ENCODE measurements around the gene LTK. TPM values are rescaled to one million over a fixed set of nuclear protein-coding genes. Genes with fewer than 3 reads are reported as not detected.

Gene LTK
- total RNA-seq, 1 experiment from 2014 or later = 10.9 TPM

DNA sequence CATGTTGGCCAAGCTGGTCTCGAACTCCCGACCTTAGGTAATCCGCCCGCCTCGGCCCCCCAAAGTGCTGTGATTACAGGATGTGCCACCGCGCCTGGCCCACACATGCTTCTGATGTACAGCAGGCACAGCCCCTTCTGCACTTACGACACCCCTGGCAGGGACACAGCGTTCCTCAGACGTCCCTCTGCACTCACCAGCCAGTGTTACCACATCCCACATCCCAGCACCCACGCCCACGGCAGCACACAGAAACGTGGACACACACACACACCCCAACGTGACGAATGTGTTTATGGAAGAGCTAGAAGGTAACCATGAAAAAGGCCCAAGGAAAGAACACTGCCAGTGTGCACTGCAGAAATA is 31.0 kb upstream of the LTK start:
- Mint-ChIP-seq H3K4me3 (ENCODE audit: unreplicated experiment) (peak overlapping the region; percentile 86), H3K27me3 (ENCODE audit: insufficient read depth, unreplicated experiment) (no peaks in the 10 kb centered on the region), H3K9me3 (ENCODE audit: unreplicated experiment) (no peaks in the 10 kb centered on the region), H3K36me3 (ENCODE audit: insufficient read depth, unreplicated experiment) (peaks cover 13% of the 10 kb centered on the region), H3K4me1 (ENCODE audit: low read depth, unreplicated experiment) (peaks cover 14% of the 10 kb centered on the region), H3K27ac (ENCODE audit: unreplicated experiment) (peak overlapping the region; percentile 88)
- Histone ChIP-seq H3K27me3 (replicated peaks; ENCODE audit: control insufficient read depth, insufficient read depth, low read length) (no peaks in the 10 kb centered on the region), H3K36me3 (ENCODE audit: control insufficient read depth, insufficient read depth, low read length) (no peaks in the 10 kb centered on the region), H3K4me1 (peaks cover 19% of the 10 kb centered on the region), H3K9me3 (no peaks in the 10 kb centered on the region), H3K4me3 (ENCODE audit: low read depth, low read length) (peak overlapping the region; percentile 15; the same call in 1 of the 2 replicates)
- ChIA-PET CTCF (interaction anchor here (0.6 to 1.1 kb wide), 2 partner anchors 24 to 78 kb away, joined by 3 to 4 read pairs; no protein-coding TSS in a partner anchor), POLR2A (interaction anchor here (1.0 to 1.1 kb wide), 3 partner anchors 24 to 77 kb away, joined by 3 to 11 read pairs (median 8); no protein-coding TSS in a partner anchor)
- intact Hi-C loops (cut with micrococcal nuclease; ENCODE audit: unreplicated experiment) = loop anchor here (1.0 kb wide), 1 partner anchor 49 kb away; no protein-coding TSS in a partner anchor
- no peak for DNase-seq
- TSS peak; percentile 67 for BruUV-seq (replicated peaks)
- TF ChIP-seq, protein P1, sequence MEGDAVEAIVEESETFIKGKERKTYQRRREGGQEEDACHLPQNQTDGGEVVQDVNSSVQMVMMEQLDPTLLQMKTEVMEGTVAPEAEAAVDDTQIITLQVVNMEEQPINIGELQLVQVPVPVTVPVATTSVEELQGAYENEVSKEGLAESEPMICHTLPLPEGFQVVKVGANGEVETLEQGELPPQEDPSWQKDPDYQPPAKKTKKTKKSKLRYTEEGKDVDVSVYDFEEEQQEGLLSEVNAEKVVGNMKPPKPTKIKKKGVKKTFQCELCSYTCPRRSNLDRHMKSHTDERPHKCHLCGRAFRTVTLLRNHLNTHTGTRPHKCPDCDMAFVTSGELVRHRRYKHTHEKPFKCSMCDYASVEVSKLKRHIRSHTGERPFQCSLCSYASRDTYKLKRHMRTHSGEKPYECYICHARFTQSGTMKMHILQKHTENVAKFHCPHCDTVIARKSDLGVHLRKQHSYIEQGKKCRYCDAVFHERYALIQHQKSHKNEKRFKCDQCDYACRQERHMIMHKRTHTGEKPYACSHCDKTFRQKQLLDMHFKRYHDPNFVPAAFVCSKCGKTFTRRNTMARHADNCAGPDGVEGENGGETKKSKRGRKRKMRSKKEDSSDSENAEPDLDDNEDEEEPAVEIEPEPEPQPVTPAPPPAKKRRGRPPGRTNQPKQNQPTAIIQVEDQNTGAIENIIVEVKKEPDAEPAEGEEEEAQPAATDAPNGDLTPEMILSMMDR (IDR thresholded peaks at IDR 0.05; ENCODE audit: insufficient read depth in 1 of 2, low read depth in 1 of 2, low read length in 1 of 2, severe bottlenecking in 1 of 2, unreplicated experiment in 1 of 2) = no peak

GRCh38 chr15:41543521-41543870 is 29.9 kb upstream of the LTK start:
- no TSS peak for BruUV-seq (replicated peaks)
- ChIA-PET CTCF (interaction anchor here (1.1 kb wide), 1 partner anchor 25 kb away, joined by 4 read pairs; no protein-coding TSS in a partner anchor), POLR2A (interaction anchor here (0.6 to 1.1 kb wide), 4 partner anchors 25 to 78 kb away, joined by 3 to 11 read pairs (median 6); no protein-coding TSS in a partner anchor)
- Histone ChIP-seq H3K9me3 (no peaks in the 10 kb centered on the region), H3K36me3 (ENCODE audit: control insufficient read depth, insufficient read depth, low read length) (no peaks in the 10 kb centered on the region), H3K4me1 (peaks cover 15% of the 10 kb centered on the region), H3K4me3 (ENCODE audit: low read depth, low read length) (peak overlapping the region; percentile 69), H3K27me3 (replicated peaks; ENCODE audit: control insufficient read depth, insufficient read depth, low read length) (no peaks in the 10 kb centered on the region)
- peak overlapping the region; percentile 86 for H3K4me3 Mint-ChIP-seq (ENCODE audit: unreplicated experiment)
- no peaks in the 10 kb centered on the region for H3K9me3 Mint-ChIP-seq (ENCODE audit: unreplicated experiment)
- intact Hi-C loops (cut with micrococcal nuclease; ENCODE audit: unreplicated experiment) = no loop called here
- H3K36me3 Mint-ChIP-seq (ENCODE audit: insufficient read depth, unreplicated experiment) = peaks cover 13% of the 10 kb centered on the region
- peaks cover 14% of the 10 kb centered on the region for H3K4me1 Mint-ChIP-seq (ENCODE audit: low read depth, unreplicated experiment)
- peak overlapping the region; percentile 88 for H3K27ac Mint-ChIP-seq (ENCODE audit: unreplicated experiment)
- TF ChIP-seq, protein P1 (IDR thresholded peaks at IDR 0.05; ENCODE audit: insufficient read depth in 1 of 2, low read depth in 1 of 2, low read length in 1 of 2, severe bottlenecking in 1 of 2, unreplicated experiment in 1 of 2) = no peak
- DNase-seq = no peak
- no peaks in the 10 kb centered on the region for H3K27me3 Mint-ChIP-seq (ENCODE audit: insufficient read depth, unreplicated experiment)

DNA sequence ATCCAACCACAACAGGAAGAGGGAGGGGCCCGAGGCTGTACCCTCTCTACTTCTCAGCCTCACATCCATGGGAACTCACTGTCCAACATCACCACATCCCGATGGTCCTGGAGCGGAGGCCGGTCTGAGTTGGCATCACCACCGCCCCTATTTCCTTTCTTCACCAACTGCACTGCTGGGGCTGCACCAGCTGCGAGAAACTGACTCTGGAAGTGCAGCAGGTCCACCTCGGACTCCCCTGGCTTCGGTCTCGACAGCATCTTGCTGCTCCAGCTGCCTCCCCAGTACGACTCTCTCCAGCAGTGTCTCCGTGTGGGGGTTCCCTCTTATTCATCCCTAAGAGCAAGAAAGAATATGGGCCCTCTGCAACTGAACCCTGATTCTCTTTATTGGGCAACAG is 23.2 kb upstream of the LTK start:
- Mint-ChIP-seq H3K27me3 (ENCODE audit: insufficient read depth, unreplicated experiment) (no peaks in the 10 kb centered on the region), H3K36me3 (ENCODE audit: insufficient read depth, unreplicated experiment) (peaks cover 50% of the 10 kb centered on the region), H3K4me3 (ENCODE audit: unreplicated experiment) (no peak overlapping the region), H3K4me1 (ENCODE audit: low read depth, unreplicated experiment) (peaks cover under 1% of the 10 kb centered on the region), H3K27ac (ENCODE audit: unreplicated experiment) (no peak overlapping the region), H3K9me3 (ENCODE audit: unreplicated experiment) (no peaks in the 10 kb centered on the region)
- intact Hi-C loops (cut with micrococcal nuclease; ENCODE audit: unreplicated experiment) = no loop called here
- no TSS peak for BruUV-seq (replicated peaks)
- TF ChIP-seq, protein P1 (IDR thresholded peaks at IDR 0.05; ENCODE audit: insufficient read depth in 1 of 2, low read depth in 1 of 2, low read length in 1 of 2, severe bottlenecking in 1 of 2, unreplicated experiment in 1 of 2) = no peak
- no peak for DNase-seq
- H3K27me3 ChIP-seq (replicated peaks; ENCODE audit: control insufficient read depth, insufficient read depth, low read length) = no peaks in the 10 kb centered on the region
- no peaks in the 10 kb centered on the region for H3K9me3 ChIP-seq
- no peaks in the 10 kb centered on the region for H3K4me1 ChIP-seq
- H3K4me3 ChIP-seq (ENCODE audit: low read depth, low read length) = no peak overlapping the region
- ChIA-PET POLR2A (no interaction called here), CTCF (no interaction called here)
- no peaks in the 10 kb centered on the region; the same call in 1 of the 2 replicates for H3K36me3 ChIP-seq (ENCODE audit: control insufficient read depth, insufficient read depth, low read length)
